Smooth muscle cell (in vitro differentiated cells): ENCODE data around the gene HPS1. TPM values are rescaled to one million over a fixed set of nuclear protein-coding genes. Genes with fewer than 3 reads are reported as not detected.

ENCODE experiments used
- DNase-seq: peaks from one replicate; lab custom pipeline; 2025; ENCODE audit not compliant: unreplicated experiment; lab: John Stamatoyannopoulos, UW
- H2AFZ ChIP-seq: fragments of 200-600 bp; sonication (generic); 2 replicates; pipeline ENCODE4 v1.6.0; 2016; ENCODE audit warnings: antibody characterized with exemption, low read depth, mild to moderate bottlenecking
- H3F3A ChIP-seq: fragments of 200-600 bp; sonication (generic); 2 replicates; pipeline ENCODE4 v1.6.0; 2017; ENCODE audit warnings: antibody characterized with exemption, low read depth
- H3K27ac ChIP-seq: fragments of 200-600 bp; sonication (generic); 2 replicates; pipeline ENCODE4 v1.5.1; 2016; ENCODE audit warnings: low read depth, mild to moderate bottlenecking
- H3K27me3 ChIP-seq: fragments of 200-600 bp; sonication (generic); 2 replicates; pipeline ENCODE4 v1.6.1; 2016; ENCODE audit warnings: low read depth, mild to moderate bottlenecking
- H3K36me3 ChIP-seq: fragments of 200-600 bp; sonication (generic); 2 replicates; pipeline ENCODE4 v1.5.1; 2016; ENCODE audit warnings: low read depth
- H3K4me1 ChIP-seq: fragments of 200-600 bp; sonication (generic); 2 replicates; pipeline ENCODE4 v1.5.1; 2016; ENCODE audit warnings: low read depth
- H3K4me2 ChIP-seq: fragments of 200-600 bp; sonication (generic); 2 replicates; pipeline ENCODE4 v1.6.0; 2016; ENCODE audit warnings: mild to moderate bottlenecking
- H3K4me3 ChIP-seq: fragments of 200-600 bp; sonication (generic); 2 replicates; pipeline ENCODE4 v1.5.1; 2016; ENCODE audit warnings: mild to moderate bottlenecking
- H3K79me2 ChIP-seq: fragments of 200-600 bp; sonication (generic); 2 replicates; pipeline ENCODE4 v1.6.0; 2016; ENCODE audit warnings: low read depth, mild to moderate bottlenecking
- H3K9ac ChIP-seq: fragments of 200-600 bp; sonication (generic); 2 replicates; pipeline ENCODE4 v1.6.0; 2016; ENCODE audit warnings: low read depth
- H3K9me3 ChIP-seq: fragments of 200-600 bp; sonication (generic); replicated peaks from 2 replicates; pipeline ENCODE4 v1.5.1; 2016; ENCODE audit warnings: low read depth
- H4K20me1 ChIP-seq: fragments of 200-600 bp; sonication (generic); 2 replicates; pipeline ENCODE4 v1.6.0; 2016; ENCODE audit warnings: low read depth
- WGBS: methylation state at CpG from one replicate; pipeline ENCODE4 v1.1.7; 2016; ENCODE audit warnings: low lambda C conversion rate; 5-methylcytosine and 5-hydroxymethylcytosine counted together
- polyA plus RNA-seq: library from polyadenylated mRNA; unstranded; fragments of >200 nt; fragmentation: Nextera tagmentation; extraction: Ambion mirVana; gene quantifications from 2 replicates; pipeline ENCODE4 v1.2.1, GENCODE V29; 2016
- total RNA-seq: library from RNA; depleted of rRNA; stranded (reverse); fragments of >200 nt; gene quantifications from 2 replicates; pipeline ENCODE4 v1.2.3, GENCODE V29; 2014
- TF ChIP-seq, protein P1 (sequence below): fragments of 200-600 bp; sonication (generic); IDR thresholded peaks from 2 replicates; pipeline ENCODE4 v1.5.1; 2017; ENCODE audit warnings: borderline replicate concordance, mild to moderate bottlenecking, antibody characterized with exemption; ENCODE audit not compliant: insufficient read depth, poor library complexity, severe bottlenecking

The HPS1 gene
- total and polyA plus RNA-seq, 2 experiments from 2014 or later: 11.5 to 35.6 TPM

- no peak for DNase-seq
- Histone ChIP-seq H3K9ac (no peak overlapping the region), H2AFZ (no peak overlapping the region), H3K4me3 (no peak overlapping the region), H3K27me3 (no peaks in the 10 kb centered on the region), H3K36me3 (no peaks in the 10 kb centered on the region), H3K79me2 (no peaks in the 10 kb centered on the region), H4K20me1 (no peaks in the 10 kb centered on the region), H3K4me1 (peaks cover 9% of the 10 kb centered on the region), H3F3A (no peaks in the 10 kb centered on the region), H3K4me2 (no peak overlapping the region), H3K9me3 (no peaks in the 10 kb centered on the region), H3K27ac (no peak overlapping the region)
- WGBS: 95% methylated on average over 18 of the region's 18 CpGs
- TF ChIP-seq, protein P1, sequence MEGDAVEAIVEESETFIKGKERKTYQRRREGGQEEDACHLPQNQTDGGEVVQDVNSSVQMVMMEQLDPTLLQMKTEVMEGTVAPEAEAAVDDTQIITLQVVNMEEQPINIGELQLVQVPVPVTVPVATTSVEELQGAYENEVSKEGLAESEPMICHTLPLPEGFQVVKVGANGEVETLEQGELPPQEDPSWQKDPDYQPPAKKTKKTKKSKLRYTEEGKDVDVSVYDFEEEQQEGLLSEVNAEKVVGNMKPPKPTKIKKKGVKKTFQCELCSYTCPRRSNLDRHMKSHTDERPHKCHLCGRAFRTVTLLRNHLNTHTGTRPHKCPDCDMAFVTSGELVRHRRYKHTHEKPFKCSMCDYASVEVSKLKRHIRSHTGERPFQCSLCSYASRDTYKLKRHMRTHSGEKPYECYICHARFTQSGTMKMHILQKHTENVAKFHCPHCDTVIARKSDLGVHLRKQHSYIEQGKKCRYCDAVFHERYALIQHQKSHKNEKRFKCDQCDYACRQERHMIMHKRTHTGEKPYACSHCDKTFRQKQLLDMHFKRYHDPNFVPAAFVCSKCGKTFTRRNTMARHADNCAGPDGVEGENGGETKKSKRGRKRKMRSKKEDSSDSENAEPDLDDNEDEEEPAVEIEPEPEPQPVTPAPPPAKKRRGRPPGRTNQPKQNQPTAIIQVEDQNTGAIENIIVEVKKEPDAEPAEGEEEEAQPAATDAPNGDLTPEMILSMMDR: no peak
Measured at GRCh38 chr10:98418665-98419468, 27.9 kb downstream of the HPS1 start.

- no peak for DNase-seq
- Histone ChIP-seq H3K9ac (no peak overlapping the region), H3K4me1 (peaks cover 9% of the 10 kb centered on the region), H3K27ac (no peak overlapping the region), H4K20me1 (no peaks in the 10 kb centered on the region), H3K9me3 (no peaks in the 10 kb centered on the region), H3K27me3 (no peaks in the 10 kb centered on the region), H3K79me2 (no peaks in the 10 kb centered on the region), H3K4me3 (no peak overlapping the region), H3K4me2 (no peak overlapping the region), H3F3A (no peaks in the 10 kb centered on the region), H3K36me3 (no peaks in the 10 kb centered on the region), H2AFZ (no peak overlapping the region)
- 94% methylated on average over 21 of the region's 21 CpGs for WGBS
- TF ChIP-seq, protein P1: no peak
Measured at GRCh38 chr10:98417973-98418664, 28.6 kb downstream of the HPS1 start.

GRCh38 chr10:98417481-98417959 lies 29.2 kb downstream of the HPS1 start:
- peaks cover 9% of the 10 kb centered on the region for H3K4me1 ChIP-seq
- H3K27me3 ChIP-seq: no peaks in the 10 kb centered on the region
- no peak overlapping the region for H3K4me3 ChIP-seq
- whole genome bisulfite sequencing: 92% methylated on average over 19 of the region's 19 CpGs
- H3K9ac ChIP-seq: no peak overlapping the region
- TF ChIP-seq, protein P1: no peak
- H3F3A ChIP-seq: no peaks in the 10 kb centered on the region
- H2AFZ ChIP-seq: no peak overlapping the region
- no peak for DNase-seq
- no peak overlapping the region for H3K4me2 ChIP-seq
- H3K79me2 ChIP-seq: no peaks in the 10 kb centered on the region
- no peak overlapping the region for H3K27ac ChIP-seq
- H3K36me3 ChIP-seq: no peaks in the 10 kb centered on the region
- H3K9me3 ChIP-seq: no peaks in the 10 kb centered on the region
- no peaks in the 10 kb centered on the region for H4K20me1 ChIP-seq
